ENCODE results near the gene TMEM232.

DNA sequence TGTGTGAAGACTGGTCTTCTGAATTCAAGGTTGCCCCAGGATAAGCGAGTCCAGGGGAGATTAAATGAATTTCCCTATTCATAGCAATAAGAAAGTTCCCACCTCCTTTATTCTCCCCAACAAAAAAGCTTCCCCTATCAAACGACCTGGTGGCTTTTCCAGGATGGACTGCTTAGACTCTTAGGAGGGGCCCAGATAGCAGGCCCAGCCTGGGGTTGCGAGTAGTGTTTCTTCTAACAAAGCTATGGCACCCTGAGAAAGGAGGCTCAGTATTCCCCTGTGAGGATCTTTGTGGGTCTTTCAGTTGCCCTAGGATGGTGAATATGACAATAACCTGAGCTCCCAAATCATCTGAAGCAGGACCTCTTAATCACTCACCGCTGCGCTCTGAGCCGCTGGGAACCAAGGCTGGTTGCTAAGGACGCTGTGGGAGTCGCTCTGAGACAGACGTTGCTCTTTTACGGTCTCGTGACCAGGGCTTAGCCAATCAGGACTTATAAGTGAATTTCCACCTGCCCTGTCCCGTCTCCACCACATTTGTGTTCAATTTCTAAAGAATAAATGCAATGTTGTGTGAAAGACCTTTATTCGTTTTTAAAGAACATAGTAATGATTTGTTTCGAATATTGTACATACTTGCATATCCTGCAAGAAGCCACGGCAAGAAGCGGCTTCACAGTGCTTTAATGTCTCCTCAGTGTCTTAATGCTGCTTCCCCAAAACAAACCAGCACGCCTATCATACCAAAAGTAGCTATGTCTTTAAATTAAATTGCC lies at the start of gene TMEM232:
- TF ChIP-seq, protein P1, sequence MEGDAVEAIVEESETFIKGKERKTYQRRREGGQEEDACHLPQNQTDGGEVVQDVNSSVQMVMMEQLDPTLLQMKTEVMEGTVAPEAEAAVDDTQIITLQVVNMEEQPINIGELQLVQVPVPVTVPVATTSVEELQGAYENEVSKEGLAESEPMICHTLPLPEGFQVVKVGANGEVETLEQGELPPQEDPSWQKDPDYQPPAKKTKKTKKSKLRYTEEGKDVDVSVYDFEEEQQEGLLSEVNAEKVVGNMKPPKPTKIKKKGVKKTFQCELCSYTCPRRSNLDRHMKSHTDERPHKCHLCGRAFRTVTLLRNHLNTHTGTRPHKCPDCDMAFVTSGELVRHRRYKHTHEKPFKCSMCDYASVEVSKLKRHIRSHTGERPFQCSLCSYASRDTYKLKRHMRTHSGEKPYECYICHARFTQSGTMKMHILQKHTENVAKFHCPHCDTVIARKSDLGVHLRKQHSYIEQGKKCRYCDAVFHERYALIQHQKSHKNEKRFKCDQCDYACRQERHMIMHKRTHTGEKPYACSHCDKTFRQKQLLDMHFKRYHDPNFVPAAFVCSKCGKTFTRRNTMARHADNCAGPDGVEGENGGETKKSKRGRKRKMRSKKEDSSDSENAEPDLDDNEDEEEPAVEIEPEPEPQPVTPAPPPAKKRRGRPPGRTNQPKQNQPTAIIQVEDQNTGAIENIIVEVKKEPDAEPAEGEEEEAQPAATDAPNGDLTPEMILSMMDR (IDR thresholded peaks at IDR 0.05): no peak
- TF ChIP-seq POLR2A (IDR thresholded peaks at IDR 0.05) (no peak), EP300 (IDR thresholded peaks at IDR 0.05) (no peak)

All from stomach (tissue), 4 donors.